Activated CD4-positive, alpha-beta T cell treated with anti-CD3 and anti-CD28 coated beads, Interleukin-2, Interleukin-4, amounts not matched to agents 100 ng/mL and 50 ng/mL, durations not matched to agents 16 hours and 8 hours (primary cell): ENCODE measurements around the gene ERC1.

Experiments
- DNase-seq: peaks from one replicate; pipeline ENCODE4 v3.0.0-alpha.2; 2020; ENCODE audit warnings: low spot score

ERC1 gene

GRCh38 chr12:1401891-1402290 is 410.9 kb downstream of the ERC1 start:
- DNase-seq = no peak

- DNase-seq = no peak
Observed at GRCh38 chr12:1403417-1403816, 412.4 kb downstream of the ERC1 start.

- no peak for DNase-seq
Observed at GRCh38 chr12:1405619-1406018, 414.6 kb downstream of the ERC1 start.

- no peak for DNase-seq
Observed at GRCh38 chr12:1410794-1411193, 419.8 kb downstream of the ERC1 start.

GRCh38 chr12:1413930-1414329 is 422.9 kb downstream of the ERC1 start:
- no peak for DNase-seq

GRCh38 chr12:1418144-1418543 is 427.1 kb downstream of the ERC1 start:
- DNase-seq = no peak

- no peak for DNase-seq
Observed at GRCh38 chr12:1419849-1420371, 428.9 kb downstream of the ERC1 start.

- DNase-seq = peak; percentile 15
Observed at GRCh38 chr12:1421091-1421846, 430.2 kb downstream of the ERC1 start.

- DNase-seq = peak; percentile 76
Observed at GRCh38 chr12:1422604-1423315, 431.7 kb downstream of the ERC1 start.

GRCh38 chr12:1424674-1425395 is 433.8 kb downstream of the ERC1 start:
- no peak for DNase-seq

- peak; percentile 32 for DNase-seq
Observed at GRCh38 chr12:1425396-1425729, 434.3 kb downstream of the ERC1 start.

- DNase-seq = no peak
Observed at GRCh38 chr12:1428671-1429070, 437.6 kb downstream of the ERC1 start.

- no peak for DNase-seq
Observed at GRCh38 chr12:1429980-1430379, 439.0 kb downstream of the ERC1 start.

GRCh38 chr12:1434296-1434955 is 443.4 kb downstream of the ERC1 start:
- no peak for DNase-seq

- no peak for DNase-seq
Observed at GRCh38 chr12:1435044-1435443, 444.0 kb downstream of the ERC1 start.

GRCh38 chr12:1435456-1435855 is 444.4 kb downstream of the ERC1 start:
- no peak for DNase-seq

- DNase-seq = no peak
Observed at GRCh38 chr12:1436015-1436414, 445.0 kb downstream of the ERC1 start.

GRCh38 chr12:1436981-1437380 is 446.0 kb downstream of the ERC1 start:
- no peak for DNase-seq

- no peak for DNase-seq
Observed at GRCh38 chr12:1439201-1439600, 448.2 kb downstream of the ERC1 start.

GRCh38 chr12:1439687-1440086 is 448.7 kb downstream of the ERC1 start:
- no peak for DNase-seq

- no peak for DNase-seq
Observed at GRCh38 chr12:1443421-1444141, 452.6 kb downstream of the ERC1 start.

GRCh38 chr12:1444142-1444516 is 453.1 kb downstream of the ERC1 start:
- no peak for DNase-seq
